GM12878 (cell line): Measurements from ENCODE around the gene SOX18.
A peak's percentile ranks its signal among the peaks of the same experiment; 100 is the strongest.

Experiments
- EP300 ChIP-seq, 2 experiments: fragments of 150-350 bp in 1 of 2; IDR thresholded peaks; 2 replicates each; pipeline ENCODE4 v1.6.1; 2011 to 2012; ENCODE audit warnings: low read depth in 2 of 2, low read length in 2 of 2, borderline replicate concordance in 1 of 2, improper control_type of control experiment in 1 of 2, inconsistent platforms in 1 of 2; ENCODE audit not compliant: control insufficient read depth in 1 of 2
- MTA3 ChIP-seq: IDR thresholded peaks from 2 replicates; pipeline ENCODE4 v1.6.1; 2012; ENCODE audit warnings: low read length, inconsistent platforms, borderline replicate concordance
- MXI1 ChIP-seq: fragments of 150-350 bp; IDR thresholded peaks from 2 replicates; pipeline ENCODE4 v1.6.1; 2011; ENCODE audit warnings: low read depth, mild to moderate bottlenecking, inconsistent platforms, low read length, improper control_type of control experiment
- RBBP5 ChIP-seq: fragments of 200-600 bp; sonication (generic); conservative IDR thresholded peaks from 2 replicates; pipeline ENCODE4 v1.6.1; 2016
- TCF12 ChIP-seq: IDR thresholded peaks from 2 replicates; pipeline ENCODE4 v1.6.1; 2011; ENCODE audit warnings: low read depth, mild to moderate bottlenecking, low read length
- YY1 ChIP-seq: IDR thresholded peaks from 2 replicates; pipeline ENCODE4 v1.6.1; 2011; ENCODE audit warnings: low read depth, mild to moderate bottlenecking, low read length
- ZNF274 ChIP-seq: IDR thresholded peaks from one replicate; pipeline ENCODE4 v1.8.0; 2011; ENCODE audit not compliant: insufficient read length, insufficient read depth
- TF ChIP-seq, protein P1 (sequence below), 3 experiments: IDR thresholded peaks in 2 of 3; conservative IDR thresholded peaks in 1 of 3; 2 replicates each; pipeline ENCODE4 v1.5.1; 2011; ENCODE audit warnings: low read depth in 3 of 3, low read length in 3 of 3, mild to moderate bottlenecking in 3 of 3, control low read depth in 2 of 3, moderate library complexity in 2 of 3, inconsistent platforms in 1 of 3, mixed read lengths in 1 of 3; ENCODE audit not compliant: control insufficient read depth in 2 of 3, insufficient read depth in 1 of 3; ENCODE audit errors: extremely low read depth in 1 of 3
- TF ChIP-seq, protein P2 (sequence below): fragments of 450-650 bp; IDR thresholded peaks from 2 replicates; pipeline ENCODE4 v1.6.1; 2014; ENCODE audit warnings: mild to moderate bottlenecking

DNA sequence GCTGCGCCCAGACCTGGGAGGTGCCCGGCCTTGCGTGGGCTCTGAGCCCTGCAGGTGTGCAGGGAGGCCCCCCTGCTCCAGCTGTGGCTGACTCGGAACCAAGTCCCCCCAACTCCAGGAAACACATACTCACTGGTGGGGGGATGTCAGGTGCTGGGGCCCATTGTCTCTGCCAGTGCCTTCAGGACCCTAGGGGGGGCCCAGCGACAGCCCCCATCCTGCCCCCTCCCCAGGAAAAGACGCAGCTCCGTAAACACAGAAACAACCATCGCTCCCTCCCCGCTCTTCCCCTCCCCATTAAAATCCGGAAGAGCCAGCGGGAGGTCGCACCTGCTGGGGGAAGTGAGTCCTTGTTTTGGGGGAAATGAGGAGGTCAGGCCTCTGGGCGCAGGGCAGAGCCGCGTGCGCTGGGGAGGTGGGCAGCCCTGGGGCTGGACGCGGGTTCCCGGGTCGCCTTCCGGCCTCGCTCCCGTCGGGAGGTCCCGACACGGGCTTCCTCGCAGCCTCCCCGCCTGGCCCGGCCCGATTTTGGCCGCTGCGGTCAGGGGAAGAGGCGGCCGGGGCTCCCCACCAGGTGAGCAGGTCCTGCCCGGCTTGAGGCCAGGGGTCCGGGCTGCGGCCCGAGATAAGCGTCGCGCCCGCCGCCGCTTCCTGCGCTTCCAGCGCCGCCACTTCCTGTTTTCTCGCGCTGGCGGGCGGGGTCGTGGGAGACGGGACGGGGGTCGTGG, 7.2 kb downstream of the SOX18 start:
- no peak for TF ChIP-seq ZNF274
- TF ChIP-seq YY1: no peak
- TF ChIP-seq MTA3: no peak
- TF ChIP-seq, protein P1, sequence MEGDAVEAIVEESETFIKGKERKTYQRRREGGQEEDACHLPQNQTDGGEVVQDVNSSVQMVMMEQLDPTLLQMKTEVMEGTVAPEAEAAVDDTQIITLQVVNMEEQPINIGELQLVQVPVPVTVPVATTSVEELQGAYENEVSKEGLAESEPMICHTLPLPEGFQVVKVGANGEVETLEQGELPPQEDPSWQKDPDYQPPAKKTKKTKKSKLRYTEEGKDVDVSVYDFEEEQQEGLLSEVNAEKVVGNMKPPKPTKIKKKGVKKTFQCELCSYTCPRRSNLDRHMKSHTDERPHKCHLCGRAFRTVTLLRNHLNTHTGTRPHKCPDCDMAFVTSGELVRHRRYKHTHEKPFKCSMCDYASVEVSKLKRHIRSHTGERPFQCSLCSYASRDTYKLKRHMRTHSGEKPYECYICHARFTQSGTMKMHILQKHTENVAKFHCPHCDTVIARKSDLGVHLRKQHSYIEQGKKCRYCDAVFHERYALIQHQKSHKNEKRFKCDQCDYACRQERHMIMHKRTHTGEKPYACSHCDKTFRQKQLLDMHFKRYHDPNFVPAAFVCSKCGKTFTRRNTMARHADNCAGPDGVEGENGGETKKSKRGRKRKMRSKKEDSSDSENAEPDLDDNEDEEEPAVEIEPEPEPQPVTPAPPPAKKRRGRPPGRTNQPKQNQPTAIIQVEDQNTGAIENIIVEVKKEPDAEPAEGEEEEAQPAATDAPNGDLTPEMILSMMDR (IDR thresholded peaks at IDR 0.05 in 2 of 3, conservative IDR thresholded peaks at IDR 0.05 in 1 of 3; ENCODE audit: control insufficient read depth in 2 of 3, extremely low read depth in 1 of 3, insufficient read depth in 1 of 3, low read depth in 3 of 3, low read length in 3 of 3): no peak
- TF ChIP-seq TCF12: peak; percentile 87
- no peak for TF ChIP-seq RBBP5
- no peak for TF ChIP-seq MXI1
- no peak for TF ChIP-seq EP300 (IDR thresholded peaks at IDR 0.05; ENCODE audit: borderline replicate concordance in 1 of 2, control insufficient read depth in 1 of 2, low read depth in 2 of 2, low read length in 2 of 2)
- TF ChIP-seq, protein P2, sequence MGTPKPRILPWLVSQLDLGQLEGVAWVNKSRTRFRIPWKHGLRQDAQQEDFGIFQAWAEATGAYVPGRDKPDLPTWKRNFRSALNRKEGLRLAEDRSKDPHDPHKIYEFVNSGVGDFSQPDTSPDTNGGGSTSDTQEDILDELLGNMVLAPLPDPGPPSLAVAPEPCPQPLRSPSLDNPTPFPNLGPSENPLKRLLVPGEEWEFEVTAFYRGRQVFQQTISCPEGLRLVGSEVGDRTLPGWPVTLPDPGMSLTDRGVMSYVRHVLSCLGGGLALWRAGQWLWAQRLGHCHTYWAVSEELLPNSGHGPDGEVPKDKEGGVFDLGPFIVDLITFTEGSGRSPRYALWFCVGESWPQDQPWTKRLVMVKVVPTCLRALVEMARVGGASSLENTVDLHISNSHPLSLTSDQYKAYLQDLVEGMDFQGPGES: no peak
